Astrocyte (in vitro differentiated cells and primary cell): ENCODE results near the gene BTG2. TPM values are rescaled to one million over a fixed set of nuclear protein-coding genes. Genes with fewer than 3 reads are reported as not detected.

Experiments
- DNase-seq: peaks from one replicate; pipeline ENCODE4 v3.0.0-alpha.2; 2010; ENCODE audit warnings: low read depth
- FAIRE-seq: peaks from 2 replicates; lab custom pipeline; 2011; peaks lifted over from hg19 to GRCh38; lab: Jason Lieb, UNC
- H2AFZ ChIP-seq: 2 replicates; pipeline ENCODE4 v1.6.0; 2012; ENCODE audit warnings: low read depth, low read length, inconsistent platforms
- H3K27ac ChIP-seq: 2 replicates; pipeline ENCODE4 v1.5.1; 2011; ENCODE audit warnings: low read depth, low read length, inconsistent platforms
- H3K27me3 ChIP-seq: 2 replicates; pipeline ENCODE4 v1.6.0; 2011; ENCODE audit warnings: low read length, inconsistent platforms; ENCODE audit not compliant: insufficient read depth
- H3K36me3 ChIP-seq: 2 replicates; pipeline ENCODE4 v1.5.1; 2011; ENCODE audit warnings: low read length, inconsistent platforms; ENCODE audit not compliant: insufficient read depth
- H3K4me1 ChIP-seq: 2 replicates; pipeline ENCODE4 v1.5.1; 2011; ENCODE audit warnings: low read length, inconsistent platforms; ENCODE audit not compliant: insufficient read depth
- H3K4me2 ChIP-seq: 2 replicates; pipeline ENCODE4 v1.6.0; 2012; ENCODE audit warnings: low read length, inconsistent platforms
- H3K4me3 ChIP-seq: 2 replicates; pipeline ENCODE4 v1.5.1; 2011; ENCODE audit warnings: low read depth, mild to moderate bottlenecking, low read length, inconsistent platforms; ENCODE audit not compliant: insufficient read depth
- H3K79me2 ChIP-seq: 2 replicates; pipeline ENCODE4 v1.6.0; 2012; ENCODE audit warnings: mild to moderate bottlenecking, low read length, inconsistent platforms; ENCODE audit not compliant: insufficient read depth
- H3K9ac ChIP-seq: 2 replicates; pipeline ENCODE4 v1.6.0; 2012; ENCODE audit warnings: mild to moderate bottlenecking, low read length, inconsistent platforms
- H3K9me3 ChIP-seq: 2 replicates; pipeline ENCODE4 v1.5.1; 2012; ENCODE audit warnings: low read depth, mild to moderate bottlenecking, low read length, inconsistent platforms; ENCODE audit not compliant: insufficient read depth
- H4K20me1 ChIP-seq: 2 replicates; pipeline ENCODE4 v1.6.0; 2012; ENCODE audit warnings: low read length, inconsistent platforms; ENCODE audit not compliant: insufficient read depth
- H3K27ac Mint-ChIP-seq: one replicate; pipeline ENCODE4 v1.8.0; 2021; ENCODE audit warnings: mild to moderate bottlenecking, mixed read lengths; ENCODE audit not compliant: unreplicated experiment
- H3K27me3 Mint-ChIP-seq: one replicate; pipeline ENCODE4 v1.8.0; 2021; ENCODE audit warnings: low read depth, mixed read lengths; ENCODE audit not compliant: unreplicated experiment
- H3K36me3 Mint-ChIP-seq: one replicate; pipeline ENCODE4 v1.8.0; 2021; ENCODE audit warnings: low read depth, mixed read lengths; ENCODE audit not compliant: unreplicated experiment
- H3K4me1 Mint-ChIP-seq: one replicate; pipeline ENCODE4 v1.8.0; 2021; ENCODE audit warnings: low read depth, mixed read lengths; ENCODE audit not compliant: unreplicated experiment
- H3K4me3 Mint-ChIP-seq: one replicate; pipeline ENCODE4 v1.8.0; 2021; ENCODE audit warnings: mild to moderate bottlenecking, moderate library complexity, mixed read lengths; ENCODE audit not compliant: unreplicated experiment
- H3K9me3 Mint-ChIP-seq: one replicate; pipeline ENCODE4 v1.8.0; 2021; ENCODE audit warnings: mild to moderate bottlenecking, mixed read lengths; ENCODE audit not compliant: unreplicated experiment
- EZH2 ChIP-seq: IDR thresholded peaks from 2 replicates; pipeline ENCODE4 v1.6.1; 2012; ENCODE audit warnings: mild to moderate bottlenecking, low read length, inconsistent platforms; ENCODE audit not compliant: insufficient read depth
- total RNA-seq: library from RNA; stranded (reverse); gene quantifications from 2 replicates; pipeline ENCODE4 v1.2.1, GENCODE V29; 2021
- TF ChIP-seq, protein P1 (sequence below): IDR thresholded peaks from 2 replicates; pipeline ENCODE4 v1.5.1; 2011; ENCODE audit warnings: low read depth, mild to moderate bottlenecking, inconsistent platforms, low read length, moderate library complexity; ENCODE audit not compliant: insufficient read depth

The BTG2 gene
- total RNA-seq, 1 donor from 2014 or later: 58.3 TPM

DNA sequence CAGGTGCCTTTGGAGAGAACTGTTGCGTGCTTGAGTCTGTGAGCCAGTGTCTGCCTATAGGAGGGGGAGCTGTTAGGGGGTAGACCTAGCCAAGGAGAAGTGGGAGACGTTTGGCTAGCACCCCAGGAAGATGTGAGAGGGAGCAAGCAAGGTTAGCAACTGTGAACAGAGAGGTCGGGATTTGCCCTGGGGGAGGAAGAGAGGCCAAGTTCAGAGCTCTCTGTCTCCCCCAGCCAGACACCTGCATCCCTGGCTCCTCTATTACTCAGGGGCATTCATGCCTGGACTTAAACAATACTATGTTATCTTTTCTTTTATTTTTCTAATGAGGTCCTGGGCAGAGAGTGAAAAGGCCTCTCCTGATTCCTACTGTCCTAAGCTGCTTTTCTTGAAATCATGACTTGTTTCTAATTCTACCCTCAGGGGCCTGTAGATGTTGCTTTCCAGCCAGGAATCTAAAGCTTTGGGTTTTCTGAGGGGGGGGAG is 2.4 kb downstream of the BTG2 start:
- peak overlapping the region; percentile 93 for H3K4me2 ChIP-seq
- H3K4me1 ChIP-seq: peaks cover 26% of the 10 kb centered on the region
- Mint-ChIP-seq H3K27ac (peak overlapping the region; percentile 76), H3K27me3 (peaks cover 10% of the 10 kb centered on the region), H3K36me3 (peaks cover 9% of the 10 kb centered on the region), H3K9me3 (no peaks in the 10 kb centered on the region), H3K4me3 (peak overlapping the region; percentile 97), H3K4me1 (peaks cover 39% of the 10 kb centered on the region)
- peak overlapping the region; percentile 40 for H3K4me3 ChIP-seq
- H3K79me2 ChIP-seq: peaks cover 37% of the 10 kb centered on the region
- no peak for TF ChIP-seq EZH2
- TF ChIP-seq, protein P1, sequence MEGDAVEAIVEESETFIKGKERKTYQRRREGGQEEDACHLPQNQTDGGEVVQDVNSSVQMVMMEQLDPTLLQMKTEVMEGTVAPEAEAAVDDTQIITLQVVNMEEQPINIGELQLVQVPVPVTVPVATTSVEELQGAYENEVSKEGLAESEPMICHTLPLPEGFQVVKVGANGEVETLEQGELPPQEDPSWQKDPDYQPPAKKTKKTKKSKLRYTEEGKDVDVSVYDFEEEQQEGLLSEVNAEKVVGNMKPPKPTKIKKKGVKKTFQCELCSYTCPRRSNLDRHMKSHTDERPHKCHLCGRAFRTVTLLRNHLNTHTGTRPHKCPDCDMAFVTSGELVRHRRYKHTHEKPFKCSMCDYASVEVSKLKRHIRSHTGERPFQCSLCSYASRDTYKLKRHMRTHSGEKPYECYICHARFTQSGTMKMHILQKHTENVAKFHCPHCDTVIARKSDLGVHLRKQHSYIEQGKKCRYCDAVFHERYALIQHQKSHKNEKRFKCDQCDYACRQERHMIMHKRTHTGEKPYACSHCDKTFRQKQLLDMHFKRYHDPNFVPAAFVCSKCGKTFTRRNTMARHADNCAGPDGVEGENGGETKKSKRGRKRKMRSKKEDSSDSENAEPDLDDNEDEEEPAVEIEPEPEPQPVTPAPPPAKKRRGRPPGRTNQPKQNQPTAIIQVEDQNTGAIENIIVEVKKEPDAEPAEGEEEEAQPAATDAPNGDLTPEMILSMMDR: no peak
- FAIRE-seq (no peak), DNase-seq (no peak)
- H3K36me3 ChIP-seq: peaks cover 6% of the 10 kb centered on the region
- H3K9me3 ChIP-seq: no peaks in the 10 kb centered on the region
- no peaks in the 10 kb centered on the region for H3K27me3 ChIP-seq
- H3K9ac ChIP-seq: peak overlapping the region; percentile 86
- H3K27ac ChIP-seq: no peak overlapping the region
- H4K20me1 ChIP-seq: peaks cover 55% of the 10 kb centered on the region
- H2AFZ ChIP-seq: no peak overlapping the region

DNA sequence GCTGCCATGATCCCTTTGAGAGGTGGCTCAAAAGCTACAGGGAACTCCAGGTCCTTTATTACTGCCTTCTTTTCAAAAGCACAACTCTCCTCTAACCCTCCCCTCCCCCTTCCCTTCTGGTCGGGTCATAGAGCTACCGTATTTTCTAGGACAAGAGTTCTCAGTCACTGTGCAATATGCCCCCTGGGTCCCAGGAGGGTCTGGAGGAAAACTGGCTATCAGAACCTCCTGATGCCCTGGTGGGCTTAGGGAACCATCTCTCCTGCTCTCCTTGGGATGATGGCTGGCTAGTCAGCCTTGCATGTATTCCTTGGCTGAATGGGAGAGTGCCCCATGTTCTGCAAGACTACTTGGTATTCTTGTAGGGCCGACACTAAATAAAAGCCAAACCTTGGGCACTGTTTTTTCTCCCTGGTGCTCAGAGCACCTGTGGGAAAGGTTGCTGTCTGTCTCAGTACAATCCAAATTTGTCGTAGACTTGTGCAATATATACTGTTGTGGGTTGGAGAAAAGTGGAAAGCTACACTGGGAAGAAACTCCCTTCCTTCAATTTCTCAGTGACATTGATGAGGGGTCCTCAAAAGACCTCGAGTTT is 3.1 kb downstream of the BTG2 start:
- Mint-ChIP-seq H3K27me3 (peaks cover 7% of the 10 kb centered on the region), H3K27ac (no peak overlapping the region), H3K9me3 (no peaks in the 10 kb centered on the region), H3K4me1 (peaks cover 36% of the 10 kb centered on the region), H3K36me3 (peaks cover 9% of the 10 kb centered on the region), H3K4me3 (peak overlapping the region; percentile 97)
- Histone ChIP-seq H2AFZ (no peak overlapping the region), H3K27ac (no peak overlapping the region), H3K9me3 (no peaks in the 10 kb centered on the region), H3K36me3 (peaks cover 6% of the 10 kb centered on the region), H3K4me2 (peak overlapping the region; percentile 93), H4K20me1 (peaks cover 55% of the 10 kb centered on the region), H3K9ac (peak overlapping the region; percentile 86), H3K27me3 (no peaks in the 10 kb centered on the region), H3K4me1 (peaks cover 26% of the 10 kb centered on the region), H3K79me2 (peaks cover 37% of the 10 kb centered on the region), H3K4me3 (no peak overlapping the region)
- TF ChIP-seq, protein P1: no peak
- no peak for TF ChIP-seq EZH2
- FAIRE-seq (no peak), DNase-seq (no peak)

DNA sequence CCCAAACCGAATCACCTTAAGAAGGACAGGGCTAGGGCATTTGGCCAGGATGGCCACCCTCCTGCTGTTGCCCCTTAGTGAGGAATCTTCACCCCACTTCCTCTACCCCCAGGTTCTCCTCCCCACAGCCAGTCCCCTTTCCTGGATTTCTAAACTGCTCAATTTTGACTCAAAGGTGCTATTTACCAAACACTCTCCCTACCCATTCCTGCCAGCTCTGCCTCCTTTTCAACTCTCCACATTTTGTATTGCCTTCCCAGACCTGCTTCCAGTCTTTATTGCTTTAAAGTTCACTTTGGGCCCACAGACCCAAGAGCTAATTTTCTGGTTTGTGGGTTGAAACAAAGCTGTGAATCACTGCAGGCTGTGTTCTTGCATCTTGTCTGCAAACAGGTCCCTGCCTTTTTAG is 3.6 kb downstream of the BTG2 start:
- Histone ChIP-seq H3K4me2 (peak overlapping the region; percentile 93), H3K27me3 (no peaks in the 10 kb centered on the region), H3K79me2 (peaks cover 37% of the 10 kb centered on the region), H3K4me3 (no peak overlapping the region), H3K9ac (no peak overlapping the region), H3K4me1 (peaks cover 26% of the 10 kb centered on the region), H3K9me3 (no peaks in the 10 kb centered on the region), H4K20me1 (peaks cover 55% of the 10 kb centered on the region), H2AFZ (no peak overlapping the region), H3K27ac (no peak overlapping the region), H3K36me3 (peaks cover 6% of the 10 kb centered on the region)
- Mint-ChIP-seq H3K27ac (no peak overlapping the region), H3K36me3 (peaks cover 12% of the 10 kb centered on the region), H3K9me3 (no peaks in the 10 kb centered on the region), H3K27me3 (peaks cover 3% of the 10 kb centered on the region), H3K4me3 (peak overlapping the region; percentile 97), H3K4me1 (peaks cover 34% of the 10 kb centered on the region)
- TF ChIP-seq EZH2: no peak
- TF ChIP-seq, protein P1: no peak
- FAIRE-seq (no peak), DNase-seq (no peak)
